HEK293 (cell line): ENCODE results near the gene DOCK1.

ENCODE experiments used
- CTCF ChIP-seq: fragments of 450-650 bp; formaldehyde crosslinking; IDR thresholded peaks from 2 replicates; pipeline ENCODE4 v1.5.1; 2016; ENCODE audit warnings: missing biosample characterization, missing genetic modification characterization
- HOXA7 ChIP-seq: sonication (generic); formaldehyde crosslinking; IDR thresholded peaks from 2 replicates; pipeline ENCODE4 v1.8.1; 2022; ENCODE audit warnings: missing genetic modification reagents, borderline replicate concordance
- ZFP41 ChIP-seq: fragments of 450-650 bp; formaldehyde crosslinking; IDR thresholded peaks from 2 replicates; pipeline ENCODE4 v1.5.1; 2016; ENCODE audit warnings: missing biosample characterization, missing genetic modification characterization, borderline replicate concordance
- ZNF302 ChIP-seq: fragments of 450-650 bp; formaldehyde crosslinking; IDR thresholded peaks from 2 replicates; pipeline ENCODE4 v1.5.1; 2016; ENCODE audit warnings: missing biosample characterization, missing genetic modification characterization, low read depth
- ZNF670 ChIP-seq: fragments of 450-650 bp; formaldehyde crosslinking; IDR thresholded peaks from 2 replicates; pipeline ENCODE4 v1.5.1; 2016; ENCODE audit warnings: missing biosample characterization, missing genetic modification characterization, low read depth

DNA sequence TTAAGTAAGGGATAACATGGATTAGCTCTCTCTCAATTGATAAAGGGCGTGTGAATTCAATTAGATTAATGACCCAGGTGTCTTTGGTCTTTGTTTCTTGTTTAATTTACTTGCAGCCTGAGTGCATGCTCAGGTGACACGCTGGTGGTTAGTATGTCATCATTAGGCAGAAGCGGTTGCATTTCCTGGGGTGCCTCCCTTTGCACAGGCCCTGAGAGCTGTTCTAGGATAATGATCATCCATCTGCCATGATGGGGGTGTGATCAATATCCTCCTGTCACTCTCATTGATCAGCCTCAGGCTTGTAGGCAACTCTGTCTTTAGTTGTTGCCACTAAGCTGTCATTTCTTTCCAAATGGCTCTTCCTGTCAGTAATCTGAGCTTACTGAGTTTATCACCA lies 544.3 kb downstream of the DOCK1 start:
- no peak for TF ChIP-seq ZFP41
- TF ChIP-seq HOXA7 (CRISPR knock-in tag): no peak
- TF ChIP-seq CTCF (tag by site-specific recombination): no peak
- no peak for TF ChIP-seq ZNF670 (tag by site-specific recombination)
- TF ChIP-seq ZNF302 (tag by site-specific recombination): no peak
